HG03575 (cell line): Measurements from ENCODE around the gene N4BP2L2.

Experiments used
- ATAC-seq: cut with Tn5 transposase; IDR thresholded peaks from one replicate; pipeline ENCODE4 v1.9.1; 2021; ENCODE audit not compliant: unreplicated experiment, insufficient number of reproducible peaks, low FRiP score; ENCODE audit errors: extremely low read depth

The N4BP2L2 gene

DNA sequence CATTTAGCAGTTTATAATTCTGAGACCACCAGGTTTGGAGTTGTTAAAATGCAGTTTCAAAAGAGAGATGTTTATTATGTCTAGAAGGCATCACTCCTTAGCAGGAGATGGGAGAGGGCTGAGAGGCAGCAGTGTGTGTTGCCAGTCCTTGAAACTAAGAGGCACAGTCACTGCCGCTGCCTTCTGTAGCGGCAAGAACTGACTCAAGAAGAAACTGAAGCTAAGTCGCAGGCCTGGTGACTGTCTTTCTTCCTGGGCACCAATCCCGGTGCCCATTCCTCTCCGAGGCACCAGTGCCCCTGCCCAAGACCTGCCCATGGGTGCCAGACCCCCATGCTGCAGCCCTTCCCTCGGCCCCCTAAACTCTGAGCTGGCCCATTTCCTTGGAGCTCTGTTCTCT, 130.7 kb downstream of the N4BP2L2 start:
- no peak for ATAC-seq

DNA sequence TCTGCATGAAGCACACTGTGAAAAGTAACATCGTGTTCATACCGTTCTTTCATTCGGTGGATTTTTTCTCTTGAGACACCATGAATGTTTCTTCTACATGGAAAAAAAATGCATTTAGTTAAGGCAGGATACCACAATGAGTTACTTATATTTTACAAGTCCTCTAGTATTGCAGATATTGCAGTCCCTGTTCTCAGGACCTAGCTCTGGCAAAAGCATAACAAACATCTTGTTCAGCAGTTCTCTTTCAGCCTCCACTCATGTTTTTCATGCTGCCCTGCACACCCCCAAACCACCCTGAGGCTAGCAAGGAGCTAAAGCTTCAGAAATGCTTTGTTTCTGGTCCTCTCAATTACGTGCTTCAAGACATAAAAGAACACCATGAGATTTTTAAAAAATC, 135.5 kb downstream of the N4BP2L2 start:
- no peak for ATAC-seq

DNA sequence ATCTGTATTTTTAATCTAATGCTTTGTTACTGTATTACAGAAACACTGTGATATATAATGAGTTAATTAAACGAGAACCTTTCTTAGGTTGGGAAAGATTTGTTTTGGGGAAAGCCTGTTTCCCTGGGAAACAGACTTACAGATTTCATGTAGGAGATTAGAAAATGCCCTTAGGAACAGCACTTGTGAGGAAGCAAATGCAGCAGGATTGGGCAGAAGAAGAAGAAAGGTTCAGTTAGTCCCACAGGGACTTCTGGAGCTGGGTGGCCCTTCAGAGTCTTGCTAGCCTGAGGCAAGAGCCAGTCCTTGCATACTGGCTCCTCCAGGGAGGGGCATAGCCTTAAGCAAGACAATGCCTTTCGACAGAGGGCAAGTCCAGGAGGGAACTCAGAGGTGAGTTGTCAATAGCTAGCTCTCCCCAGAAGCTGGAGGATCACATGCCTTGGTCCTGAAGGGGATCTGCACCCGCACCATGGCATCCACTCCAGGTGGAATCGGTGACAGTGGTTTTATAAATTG, 147.4 kb downstream of the N4BP2L2 start:
- no peak for ATAC-seq

DNA sequence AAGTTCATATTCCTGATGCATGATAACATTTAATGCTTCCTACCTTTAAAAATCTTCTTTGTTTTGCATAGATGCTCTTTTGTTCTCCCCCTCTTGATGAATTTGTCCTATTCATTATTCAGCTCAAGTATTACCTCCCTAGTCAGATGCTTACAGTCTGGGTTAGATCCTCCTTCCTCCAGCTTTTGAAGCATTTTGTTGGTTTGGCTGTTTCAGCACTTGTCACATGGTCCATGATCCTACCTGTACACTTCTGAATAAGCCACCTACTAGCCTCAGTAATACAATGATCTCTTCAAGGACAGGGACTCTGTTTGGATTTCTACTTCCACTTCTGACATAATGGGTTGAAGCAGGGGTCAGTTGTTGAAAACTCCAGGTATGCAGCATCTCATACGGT, 148.1 kb downstream of the N4BP2L2 start:
- no peak for ATAC-seq

DNA sequence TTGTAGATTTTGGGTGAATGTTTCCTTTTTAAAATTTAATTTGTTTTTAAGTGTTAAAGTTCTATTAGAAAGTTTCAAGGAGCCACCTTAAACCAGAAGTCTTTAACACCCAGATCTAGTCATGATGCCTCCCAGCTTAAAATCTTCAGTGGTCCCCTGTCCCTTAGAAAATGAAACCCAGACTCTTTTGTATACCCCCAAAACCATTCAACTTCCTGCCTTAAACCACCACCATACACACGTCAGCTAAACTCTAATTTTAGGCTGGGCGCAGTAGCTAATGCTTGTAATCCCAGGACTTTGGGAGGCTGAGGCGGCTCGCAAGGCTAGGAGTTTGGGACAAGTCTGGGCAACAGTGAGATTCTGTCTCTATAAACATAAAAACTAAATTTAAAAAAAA, 148.5 kb downstream of the N4BP2L2 start:
- ATAC-seq, result peak; percentile 71

DNA sequence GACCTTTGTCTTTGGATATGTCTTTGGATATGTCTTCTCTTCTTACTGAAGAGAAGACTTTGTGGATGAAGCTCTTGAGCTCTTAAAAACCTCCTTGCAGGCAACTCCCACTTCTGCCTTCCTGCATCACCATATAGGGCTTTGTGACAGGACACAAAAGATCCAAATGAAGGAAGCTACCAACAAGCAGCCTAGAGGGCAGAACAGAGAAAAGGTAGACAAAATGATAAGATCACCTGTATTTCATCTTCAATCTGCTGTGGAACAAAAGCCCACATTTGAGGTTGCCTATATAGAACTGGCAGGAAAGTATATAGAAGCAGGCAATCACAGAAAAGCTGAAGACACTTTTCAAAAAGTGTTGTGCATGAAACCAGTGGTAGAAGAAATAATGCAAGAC, 153.2 kb downstream of the N4BP2L2 start:
- no peak for ATAC-seq

DNA sequence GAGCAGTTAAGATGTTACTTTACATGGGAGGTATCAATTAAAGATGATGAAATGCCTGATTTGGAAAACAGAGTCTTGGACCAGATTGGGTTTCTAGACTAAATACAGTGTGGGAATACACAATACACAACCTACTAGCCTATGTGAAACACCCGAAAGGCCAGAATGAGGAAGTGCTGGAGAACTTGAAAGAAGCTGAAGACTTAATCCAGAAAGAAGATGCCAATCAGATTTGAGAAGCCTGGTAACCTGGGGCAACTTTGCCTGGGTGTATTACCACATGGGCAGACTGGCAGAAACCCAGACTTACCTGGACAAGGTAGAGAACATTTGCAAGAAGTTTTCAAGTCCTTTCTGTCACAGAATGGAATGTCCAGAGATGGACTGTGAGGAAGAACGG, 153.9 kb downstream of the N4BP2L2 start:
- ATAC-seq, result no peak

DNA sequence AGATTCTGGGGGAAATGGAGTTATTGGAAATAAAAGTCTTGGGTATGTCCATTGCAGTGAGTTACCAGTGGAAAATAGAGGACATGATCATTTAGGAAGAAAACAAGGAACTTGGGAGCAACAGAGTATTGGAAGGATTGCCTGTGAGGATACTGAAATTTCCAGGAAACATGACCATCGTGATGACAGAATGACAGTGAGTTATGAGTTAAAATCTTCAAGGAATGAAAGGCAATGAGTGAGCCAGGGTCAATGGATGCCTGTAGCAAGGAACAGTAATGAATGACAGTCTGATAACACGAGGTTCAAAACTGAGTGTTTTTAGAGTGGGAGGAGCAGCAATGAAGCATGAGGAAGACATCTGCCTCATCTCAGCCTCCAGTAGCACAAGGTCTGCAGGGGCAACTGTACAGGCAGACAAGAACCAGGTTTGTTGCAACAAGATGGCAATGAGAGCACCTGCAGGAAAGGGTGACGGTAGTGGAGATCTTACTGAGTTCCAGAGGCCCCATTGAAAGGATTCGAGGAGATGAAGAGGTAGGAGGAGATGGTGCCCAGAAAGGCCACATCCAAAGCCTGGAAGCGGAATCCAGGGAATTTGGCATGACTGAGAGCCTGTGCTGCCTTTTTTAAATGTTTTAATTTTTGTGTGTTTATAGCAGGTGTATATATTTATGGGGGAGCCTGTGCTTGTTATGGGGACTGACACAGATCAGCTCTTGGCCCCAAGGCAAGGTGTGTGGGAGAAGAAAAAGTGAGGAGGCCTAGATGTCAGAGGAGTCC, 154.6 kb downstream of the N4BP2L2 start:
- ATAC-seq, result no peak
